Mesenchymal stem cell (in vitro differentiated cells and primary cell): ENCODE measurements around the gene MBNL2.

Experiments used
- DNase-seq: peaks from one replicate; pipeline ENCODE4 v3.0.0-alpha.2; 2013
- H2AFZ ChIP-seq: one replicate; pipeline ENCODE4 v1.6.1; 2013; ENCODE audit warnings: low read depth, mild to moderate bottlenecking, control low read depth, inconsistent platforms, low read length, moderate library complexity
- H2AK5ac ChIP-seq: 2 replicates; pipeline ENCODE4 v1.6.1; 2013; ENCODE audit warnings: low read length, moderate library complexity, mild to moderate bottlenecking, inconsistent platforms; ENCODE audit not compliant: severe bottlenecking
- H2BK120ac ChIP-seq: one replicate; pipeline ENCODE4 v1.6.1; 2013; ENCODE audit warnings: low read depth, mild to moderate bottlenecking, inconsistent platforms, low read length, moderate library complexity
- H2BK12ac ChIP-seq, 2 experiments: one replicate each; pipeline ENCODE4 v1.6.1; 2013; ENCODE audit warnings: inconsistent platforms in 2 of 2, low read length in 2 of 2, mild to moderate bottlenecking in 2 of 2, moderate library complexity in 2 of 2, control low read depth in 1 of 2
- H2BK15ac ChIP-seq: one replicate; pipeline ENCODE4 v1.6.1; 2013; ENCODE audit warnings: mild to moderate bottlenecking, low read depth, inconsistent platforms; ENCODE audit not compliant: poor library complexity, severe bottlenecking
- H2BK5ac ChIP-seq: 2 replicates; pipeline ENCODE4 v1.6.1; 2013; ENCODE audit warnings: low read depth, mild to moderate bottlenecking, low read length, control low read depth, inconsistent platforms; ENCODE audit not compliant: poor library complexity, severe bottlenecking
- H3K14ac ChIP-seq, 2 experiments: one replicate each; pipeline ENCODE4 v1.6.1; 2013; ENCODE audit warnings: inconsistent platforms in 2 of 2, low read length in 2 of 2, control low read depth in 1 of 2, mild to moderate bottlenecking in 1 of 2, moderate library complexity in 1 of 2
- H3K18ac ChIP-seq, 2 experiments: one replicate each; pipeline ENCODE4 v1.6.1; 2013; ENCODE audit warnings: inconsistent platforms in 2 of 2, low read length in 2 of 2, control low read depth in 1 of 2, low read depth in 1 of 2, mild to moderate bottlenecking in 1 of 2
- H3K23ac ChIP-seq, 2 experiments: one replicate each; pipeline ENCODE4 v1.6.1; 2013; ENCODE audit warnings: inconsistent platforms in 2 of 2, low read length in 2 of 2, mild to moderate bottlenecking in 2 of 2, moderate library complexity in 2 of 2, control low read depth in 1 of 2
- H3K27ac ChIP-seq: 2 replicates; pipeline ENCODE4 v1.5.1; 2013; ENCODE audit warnings: mild to moderate bottlenecking, moderate library complexity, low read length, control low read depth, inconsistent platforms; ENCODE audit not compliant: poor library complexity, severe bottlenecking
- H3K27me3 ChIP-seq, 2 experiments: 2 replicates each; pipeline versions ENCODE4 v1.6.1 to v1.7.0; 2013; ENCODE audit warnings: low read length in 2 of 2, mild to moderate bottlenecking in 2 of 2, moderate library complexity in 2 of 2, control low read depth in 1 of 2, inconsistent platforms in 1 of 2; ENCODE audit not compliant: control insufficient read depth in 1 of 2, insufficient read depth in 1 of 2
- H3K36me3 ChIP-seq, 2 experiments: 2 replicates each; pipeline versions ENCODE4 v1.6.1 to v1.7.0; 2013; ENCODE audit warnings: low read length in 2 of 2, control low read depth in 1 of 2, inconsistent platforms in 1 of 2, low read depth in 1 of 2, mild to moderate bottlenecking in 1 of 2; ENCODE audit not compliant: insufficient read depth in 2 of 2, control insufficient read depth in 1 of 2
- H3K4ac ChIP-seq, 2 experiments: one replicate each; pipeline ENCODE4 v1.6.1; 2013; ENCODE audit warnings: inconsistent platforms in 2 of 2, low read length in 2 of 2, mild to moderate bottlenecking in 2 of 2, moderate library complexity in 2 of 2, control low read depth in 1 of 2, low read depth in 1 of 2
- H3K4me1 ChIP-seq: 2 replicates; pipeline ENCODE4 v1.6.1; 2013; ENCODE audit warnings: low read depth, low read length, control low read depth; ENCODE audit not compliant: control insufficient read depth, insufficient read depth
- H3K4me2 ChIP-seq: 2 replicates; pipeline ENCODE4 v1.6.1; 2013; ENCODE audit warnings: low read length, mild to moderate bottlenecking, inconsistent platforms; ENCODE audit not compliant: poor library complexity, severe bottlenecking
- H3K4me3 ChIP-seq, 2 experiments: 2 replicates each; pipeline versions ENCODE4 v1.5.1 to v1.7.0; 2013; ENCODE audit warnings: low read length in 2 of 2, mild to moderate bottlenecking in 2 of 2, control low read depth in 1 of 2, low read depth in 1 of 2; ENCODE audit not compliant: insufficient read depth in 1 of 2
- H3K79me1 ChIP-seq: replicated peaks from 2 replicates; pipeline ENCODE4 v1.6.1; 2013; ENCODE audit warnings: mild to moderate bottlenecking, control low read depth, low read length, inconsistent platforms; ENCODE audit not compliant: poor library complexity, severe bottlenecking
- H3K9ac ChIP-seq: 2 replicates; pipeline ENCODE4 v1.7.0; 2013; ENCODE audit warnings: mild to moderate bottlenecking, low read length, moderate library complexity
- H3K9me3 ChIP-seq: 2 replicates; pipeline ENCODE4 v1.7.0; 2013; ENCODE audit warnings: mild to moderate bottlenecking, low read length; ENCODE audit not compliant: control insufficient read depth
- H4K8ac ChIP-seq: one replicate; pipeline ENCODE4 v1.6.1; 2013; ENCODE audit warnings: inconsistent platforms, mild to moderate bottlenecking, low read length, moderate library complexity
- H4K91ac ChIP-seq: one replicate; pipeline ENCODE4 v1.6.1; 2013; ENCODE audit warnings: mild to moderate bottlenecking, low read length, inconsistent platforms
- WGBS: methylation state at CpG from one replicate; pipeline ENCODE4 v1.1.7; 2013; ENCODE audit warnings: mixed read lengths; 5-methylcytosine and 5-hydroxymethylcytosine counted together

The MBNL2 gene

GRCh38 chr13:97390941-97391600 is 168.9 kb downstream of the MBNL2 start:
- Histone ChIP-seq H2AK5ac (no peak overlapping the region), H3K18ac (no peak overlapping the region), H2BK120ac (no peak overlapping the region), H4K91ac (no peak overlapping the region), H2BK5ac (no peak overlapping the region), H2AFZ (no peak overlapping the region), H3K9ac (no peak overlapping the region), H3K4me1 (no peaks in the 10 kb centered on the region), H3K14ac (no peak overlapping the region), H2BK15ac (no peak overlapping the region), H3K27me3 (no peaks in the 10 kb centered on the region), H4K8ac (no peak overlapping the region), H3K9me3 (no peaks in the 10 kb centered on the region), H3K4me2 (no peak overlapping the region), H3K4ac (no peak overlapping the region), H3K27ac (no peak overlapping the region), H3K36me3 (peaks cover 8 to 15% of the 10 kb centered on the region in 2 experiments), H3K79me1 (peaks cover 12% of the 10 kb centered on the region), H3K4me3 (no peak overlapping the region), H2BK12ac (no peak overlapping the region), H3K23ac (no peak overlapping the region)
- peak; percentile 15 for DNase-seq
- 50% methylated on average over 2 of the region's 3 CpGs for WGBS

GRCh38 chr13:97392020-97392419 is 169.9 kb downstream of the MBNL2 start:
- Histone ChIP-seq H2BK15ac (no peak overlapping the region), H3K27ac (no peak overlapping the region), H4K8ac (no peak overlapping the region), H3K79me1 (peaks cover 12% of the 10 kb centered on the region), H3K4me1 (no peaks in the 10 kb centered on the region), H2AFZ (no peak overlapping the region), H3K9me3 (no peaks in the 10 kb centered on the region), H3K4me2 (no peak overlapping the region), H4K91ac (no peak overlapping the region), H3K4me3 (no peak overlapping the region), H2BK12ac (no peak overlapping the region), H3K4ac (no peak overlapping the region), H3K36me3 (peaks cover 8 to 15% of the 10 kb centered on the region in 2 experiments), H3K18ac (no peak overlapping the region), H2AK5ac (no peak overlapping the region), H3K14ac (no peak overlapping the region), H2BK120ac (no peak overlapping the region), H3K23ac (no peak overlapping the region), H2BK5ac (no peak overlapping the region), H3K9ac (no peak overlapping the region), H3K27me3 (no peaks in the 10 kb centered on the region)
- WGBS, result no CpG with 5 or more reads among the region's 1 CpG
- no peak for DNase-seq

- no peak for DNase-seq
- H2AK5ac ChIP-seq, result no peak overlapping the region
- no peak overlapping the region for H3K23ac ChIP-seq
- no peak overlapping the region for H3K9ac ChIP-seq
- no peak overlapping the region for H3K27ac ChIP-seq
- H3K4me1 ChIP-seq, result no peaks in the 10 kb centered on the region
- no peak overlapping the region for H3K4me3 ChIP-seq
- H2BK15ac ChIP-seq, result no peak overlapping the region
- no peak overlapping the region for H2BK120ac ChIP-seq
- peak overlapping the region in 1 of 2 experiments; percentile 49 for H3K4ac ChIP-seq
- H3K79me1 ChIP-seq, result no peaks in the 10 kb centered on the region
- H4K8ac ChIP-seq, result no peak overlapping the region
- H2AFZ ChIP-seq, result no peak overlapping the region
- no peak overlapping the region for H2BK12ac ChIP-seq
- no peak overlapping the region for H3K14ac ChIP-seq
- H3K18ac ChIP-seq, result no peak overlapping the region
- H3K9me3 ChIP-seq, result no peaks in the 10 kb centered on the region
- H3K36me3 ChIP-seq, result peaks cover 0 to 9% of the 10 kb centered on the region in 2 experiments
- H3K4me2 ChIP-seq, result no peak overlapping the region
- no peaks in the 10 kb centered on the region for H3K27me3 ChIP-seq
- no peak overlapping the region for H4K91ac ChIP-seq
- no peak overlapping the region for H2BK5ac ChIP-seq
These were observed 172.4 kb downstream of the MBNL2 start for GRCh38 chr13:97394542-97394941.

GRCh38 chr13:97395447-97396136 is 173.5 kb downstream of the MBNL2 start:
- Histone ChIP-seq H3K79me1 (no peaks in the 10 kb centered on the region), H3K4me1 (no peaks in the 10 kb centered on the region), H3K4ac (no peak overlapping the region), H4K91ac (no peak overlapping the region), H3K23ac (no peak overlapping the region), H3K18ac (no peak overlapping the region), H3K9ac (peak overlapping the region; percentile 12), H2BK120ac (no peak overlapping the region), H2AFZ (no peak overlapping the region), H3K4me2 (no peak overlapping the region), H3K14ac (no peak overlapping the region), H3K27me3 (no peaks in the 10 kb centered on the region), H2BK15ac (no peak overlapping the region), H2AK5ac (no peak overlapping the region), H3K9me3 (no peaks in the 10 kb centered on the region), H3K4me3 (no peak overlapping the region), H4K8ac (no peak overlapping the region), H3K27ac (no peak overlapping the region), H2BK5ac (no peak overlapping the region), H2BK12ac (no peak overlapping the region), H3K36me3 (peaks cover 0 to 9% of the 10 kb centered on the region in 2 experiments)
- 91% methylated on average over 3 of the region's 4 CpGs for WGBS
- peak; percentile 15 for DNase-seq
